Sigmoid colon (tissue), 4 donors: ENCODE results near the gene F3.

Source experiments
- POLR2A ChIP-seq, 2 donors: fragments of 450-650 bp; IDR thresholded peaks; one replicate each; pipeline ENCODE4 v1.6.1; 2016; ENCODE audit warnings: antibody characterized with exemption in 2 of 2, mild to moderate bottlenecking in 2 of 2, moderate library complexity in 2 of 2
- POLR2AphosphoS5 ChIP-seq, 4 donors: sonication (generic); formaldehyde crosslinking; IDR thresholded peaks; one replicate each; pipeline ENCODE4 v1.6.1; 2017; ENCODE audit warnings: antibody characterized with exemption in 4 of 4
- TF ChIP-seq, protein P1 (sequence below), 4 experiments: fragments of 450-650 bp in 3 of 4; fragments of 200-600 bp in 1 of 4; IDR thresholded peaks; one replicate each; pipeline ENCODE4 v1.5.1; 2016 to 2019; ENCODE audit warnings: antibody characterized with exemption in 4 of 4, mild to moderate bottlenecking in 3 of 4, moderate library complexity in 2 of 4

- TF ChIP-seq, protein P1, sequence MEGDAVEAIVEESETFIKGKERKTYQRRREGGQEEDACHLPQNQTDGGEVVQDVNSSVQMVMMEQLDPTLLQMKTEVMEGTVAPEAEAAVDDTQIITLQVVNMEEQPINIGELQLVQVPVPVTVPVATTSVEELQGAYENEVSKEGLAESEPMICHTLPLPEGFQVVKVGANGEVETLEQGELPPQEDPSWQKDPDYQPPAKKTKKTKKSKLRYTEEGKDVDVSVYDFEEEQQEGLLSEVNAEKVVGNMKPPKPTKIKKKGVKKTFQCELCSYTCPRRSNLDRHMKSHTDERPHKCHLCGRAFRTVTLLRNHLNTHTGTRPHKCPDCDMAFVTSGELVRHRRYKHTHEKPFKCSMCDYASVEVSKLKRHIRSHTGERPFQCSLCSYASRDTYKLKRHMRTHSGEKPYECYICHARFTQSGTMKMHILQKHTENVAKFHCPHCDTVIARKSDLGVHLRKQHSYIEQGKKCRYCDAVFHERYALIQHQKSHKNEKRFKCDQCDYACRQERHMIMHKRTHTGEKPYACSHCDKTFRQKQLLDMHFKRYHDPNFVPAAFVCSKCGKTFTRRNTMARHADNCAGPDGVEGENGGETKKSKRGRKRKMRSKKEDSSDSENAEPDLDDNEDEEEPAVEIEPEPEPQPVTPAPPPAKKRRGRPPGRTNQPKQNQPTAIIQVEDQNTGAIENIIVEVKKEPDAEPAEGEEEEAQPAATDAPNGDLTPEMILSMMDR (IDR thresholded peaks at IDR 0.05) = no peak
- no peak for TF ChIP-seq POLR2AphosphoS5 (IDR thresholded peaks at IDR 0.05)
- no peak for TF ChIP-seq POLR2A (IDR thresholded peaks at IDR 0.05)
Observed at GRCh38 chr1:94560333-94560732, 18.8 kb upstream of the F3 start.
